ENCODE measurements around the gene WIPF3.

WIPF3 gene

GRCh38 chr7:29833929-29834328 lies 27.6 kb downstream of the WIPF3 start:
- DNase-seq (ENCODE audit: low read depth) = no peak
- TF ChIP-seq CTCF (IDR thresholded peaks at IDR 0.05; ENCODE audit: low read length, missing control alignments) = no peak
- no peak overlapping the region for H3K4me3 ChIP-seq (replicated peaks; ENCODE audit: low read depth, low read length)

GRCh38 chr7:29835718-29836117 lies 29.4 kb downstream of the WIPF3 start:
- no peak for TF ChIP-seq CTCF (IDR thresholded peaks at IDR 0.05; ENCODE audit: low read length, missing control alignments)
- no peak for DNase-seq (ENCODE audit: low read depth)

GRCh38 chr7:29839302-29839701 lies 33.0 kb downstream of the WIPF3 start:
- no peak overlapping the region for H3K4me3 ChIP-seq (replicated peaks; ENCODE audit: low read depth, low read length)
- TF ChIP-seq CTCF (IDR thresholded peaks at IDR 0.05; ENCODE audit: low read length, missing control alignments) = no peak
- peak; percentile 59 for DNase-seq (ENCODE audit: low read depth)

More at GRCh38 chr7:29835718-29836117, 29.4 kb downstream of the WIPF3 start:
- no peak overlapping the region for H3K4me3 ChIP-seq (replicated peaks; ENCODE audit: low read depth, low read length)

GRCh38 chr7:29839921-29840320 lies 33.6 kb downstream of the WIPF3 start:
- H3K4me3 ChIP-seq (replicated peaks; ENCODE audit: low read depth, low read length) = no peak overlapping the region
- no peak for TF ChIP-seq CTCF (IDR thresholded peaks at IDR 0.05; ENCODE audit: low read length, missing control alignments)
- DNase-seq (ENCODE audit: low read depth) = no peak

GRCh38 chr7:29840701-29841100 lies 34.4 kb downstream of the WIPF3 start:
- DNase-seq (ENCODE audit: low read depth) = no peak
- no peak for TF ChIP-seq CTCF (IDR thresholded peaks at IDR 0.05; ENCODE audit: low read length, missing control alignments)
- no peak overlapping the region for H3K4me3 ChIP-seq (replicated peaks; ENCODE audit: low read depth, low read length)

GRCh38 chr7:29841926-29842701 lies 35.8 kb downstream of the WIPF3 start:
- no peak overlapping the region for H3K4me3 ChIP-seq (replicated peaks; ENCODE audit: low read depth, low read length)
- TF ChIP-seq CTCF (IDR thresholded peaks at IDR 0.05; ENCODE audit: low read length, missing control alignments) = no peak
- DNase-seq (ENCODE audit: low read depth) = no peak

- TF ChIP-seq CTCF (IDR thresholded peaks at IDR 0.05; ENCODE audit: low read length, missing control alignments) = no peak
- H3K4me3 ChIP-seq (replicated peaks; ENCODE audit: low read depth, low read length) = no peak overlapping the region
- no peak for DNase-seq (ENCODE audit: low read depth)
Measured at GRCh38 chr7:29843093-29843492, 36.8 kb downstream of the WIPF3 start.
